Mesendoderm (in vitro differentiated cells): ENCODE measurements around the gene OR6J1.

ENCODE experiments used
- DNase-seq: peaks from one replicate; pipeline ENCODE4 v3.0.0; 2013
- H2AK5ac ChIP-seq: 2 replicates; pipeline ENCODE4 v1.6.1; 2013; ENCODE audit warnings: low read length, inconsistent platforms
- H2BK120ac ChIP-seq: 2 replicates; pipeline ENCODE4 v1.6.1; 2013; ENCODE audit warnings: low read depth, mild to moderate bottlenecking, low read length, moderate library complexity, mixed read lengths
- H2BK15ac ChIP-seq: replicated peaks from 2 replicates; pipeline ENCODE4 v1.6.1; 2013; ENCODE audit warnings: low read depth, mild to moderate bottlenecking, moderate library complexity
- H2BK5ac ChIP-seq: 2 replicates; pipeline ENCODE4 v1.6.1; 2013; ENCODE audit warnings: low read length, inconsistent platforms
- H3K18ac ChIP-seq: 2 replicates; pipeline ENCODE4 v1.6.1; 2013; ENCODE audit warnings: mild to moderate bottlenecking, low read length, mixed read lengths
- H3K23ac ChIP-seq: one replicate; pipeline ENCODE4 v1.6.1; 2013; ENCODE audit warnings: low read length
- H3K27ac ChIP-seq: 2 replicates; pipeline ENCODE4 v1.5.1; 2013; ENCODE audit warnings: low read depth, mild to moderate bottlenecking, inconsistent platforms, low read length, moderate library complexity
- H3K27me3 ChIP-seq: 2 replicates; pipeline ENCODE4 v1.6.1; 2013; ENCODE audit warnings: low read length, control low read depth, mild to moderate bottlenecking, inconsistent platforms; ENCODE audit not compliant: insufficient read depth, poor library complexity
- H3K36me3 ChIP-seq: 2 replicates; pipeline ENCODE4 v1.6.1; 2013; ENCODE audit warnings: low read length, inconsistent platforms; ENCODE audit not compliant: control insufficient read depth, insufficient read depth
- H3K4ac ChIP-seq: one replicate; pipeline ENCODE4 v1.6.1; 2013; ENCODE audit warnings: low read depth, mild to moderate bottlenecking, low read length, moderate library complexity
- H3K4me1 ChIP-seq: 2 replicates; pipeline ENCODE4 v1.6.1; 2013; ENCODE audit warnings: low read depth, low read length, inconsistent platforms; ENCODE audit not compliant: control insufficient read depth
- H3K4me2 ChIP-seq: 2 replicates; pipeline ENCODE4 v1.6.1; 2013; ENCODE audit warnings: low read length
- H3K4me3 ChIP-seq: 2 replicates; pipeline ENCODE4 v1.5.1; 2013; ENCODE audit warnings: mild to moderate bottlenecking, low read length
- H3K56ac ChIP-seq: one replicate; pipeline ENCODE4 v1.6.1; 2013; ENCODE audit warnings: low read length
- H3K79me1 ChIP-seq: 2 replicates; pipeline ENCODE4 v1.6.1; 2013; ENCODE audit warnings: low read length, inconsistent platforms
- H3K79me2 ChIP-seq: 2 replicates; pipeline ENCODE4 v1.6.1; 2013; ENCODE audit warnings: mild to moderate bottlenecking, low read length; ENCODE audit not compliant: control insufficient read depth, insufficient read depth
- H3K9ac ChIP-seq: 2 replicates; pipeline ENCODE4 v1.6.1; 2013; ENCODE audit warnings: low read length, inconsistent platforms
- H4K5ac ChIP-seq: one replicate; pipeline ENCODE4 v1.6.1; 2013; ENCODE audit warnings: low read length
- H4K8ac ChIP-seq: one replicate; pipeline ENCODE4 v1.6.1; 2013; ENCODE audit warnings: low read depth, mild to moderate bottlenecking, control low read depth, low read length, moderate library complexity
- WGBS: extraction: QIAGEN DNeasy Blood & Tissue Kit; methylation state at CpG from one replicate; pipeline ENCODE4 v1.1.7; 2013; ENCODE audit warnings: low lambda C conversion rate, missing lambda C conversion rate; ENCODE audit not compliant: insufficient coverage; ENCODE audit errors: extremely low coverage; 5-methylcytosine and 5-hydroxymethylcytosine counted together

Gene OR6J1

DNA sequence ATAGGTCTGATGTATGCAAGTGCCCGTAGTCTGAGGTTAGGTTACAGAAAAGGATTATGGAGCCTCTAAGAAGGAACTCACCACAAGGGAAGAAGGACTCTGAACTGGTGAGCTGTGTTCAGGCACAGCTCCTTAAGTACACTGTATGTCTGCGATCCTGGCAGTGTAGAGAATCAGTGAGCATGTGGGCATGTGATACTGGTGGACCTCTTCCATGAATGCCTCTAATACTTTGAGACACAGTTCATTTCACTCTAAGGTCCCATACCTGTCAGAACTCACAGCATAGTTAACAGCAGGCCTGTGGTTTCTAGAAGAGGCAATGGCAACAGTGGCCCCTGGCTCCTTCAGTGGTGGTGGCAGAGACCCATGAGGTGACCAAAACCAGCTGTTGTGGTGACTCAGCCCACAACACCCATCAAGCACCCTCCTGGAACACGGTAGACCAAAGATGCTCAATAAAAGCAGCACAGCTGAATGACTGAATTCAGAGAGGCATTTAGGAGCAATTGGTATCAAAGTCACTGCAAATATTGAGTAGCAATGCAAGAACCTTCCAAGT, 6.9 kb upstream of the OR6J1 start:
- H3K79me2 ChIP-seq, result no peaks in the 10 kb centered on the region
- H3K23ac ChIP-seq, result no peak overlapping the region
- H3K4me3 ChIP-seq, result no peak overlapping the region
- no peak overlapping the region for H4K8ac ChIP-seq
- no peak overlapping the region for H2AK5ac ChIP-seq
- DNase-seq, result peak; percentile 79
- H2BK15ac ChIP-seq, result no peak overlapping the region
- H3K9ac ChIP-seq, result no peak overlapping the region
- no peak overlapping the region for H3K4me2 ChIP-seq
- no CpG with 5 or more reads among the region's 3 CpGs for WGBS
- no peak overlapping the region for H3K27ac ChIP-seq
- H2BK5ac ChIP-seq, result peak overlapping the region; percentile 9
- H3K56ac ChIP-seq, result no peak overlapping the region
- H3K27me3 ChIP-seq, result no peaks in the 10 kb centered on the region
- no peaks in the 10 kb centered on the region for H3K79me1 ChIP-seq
- no peaks in the 10 kb centered on the region for H3K4me1 ChIP-seq
- no peak overlapping the region for H3K18ac ChIP-seq
- H2BK120ac ChIP-seq, result no peak overlapping the region
- H3K36me3 ChIP-seq, result no peaks in the 10 kb centered on the region
- H3K4ac ChIP-seq, result no peak overlapping the region
- H4K5ac ChIP-seq, result no peak overlapping the region

DNA sequence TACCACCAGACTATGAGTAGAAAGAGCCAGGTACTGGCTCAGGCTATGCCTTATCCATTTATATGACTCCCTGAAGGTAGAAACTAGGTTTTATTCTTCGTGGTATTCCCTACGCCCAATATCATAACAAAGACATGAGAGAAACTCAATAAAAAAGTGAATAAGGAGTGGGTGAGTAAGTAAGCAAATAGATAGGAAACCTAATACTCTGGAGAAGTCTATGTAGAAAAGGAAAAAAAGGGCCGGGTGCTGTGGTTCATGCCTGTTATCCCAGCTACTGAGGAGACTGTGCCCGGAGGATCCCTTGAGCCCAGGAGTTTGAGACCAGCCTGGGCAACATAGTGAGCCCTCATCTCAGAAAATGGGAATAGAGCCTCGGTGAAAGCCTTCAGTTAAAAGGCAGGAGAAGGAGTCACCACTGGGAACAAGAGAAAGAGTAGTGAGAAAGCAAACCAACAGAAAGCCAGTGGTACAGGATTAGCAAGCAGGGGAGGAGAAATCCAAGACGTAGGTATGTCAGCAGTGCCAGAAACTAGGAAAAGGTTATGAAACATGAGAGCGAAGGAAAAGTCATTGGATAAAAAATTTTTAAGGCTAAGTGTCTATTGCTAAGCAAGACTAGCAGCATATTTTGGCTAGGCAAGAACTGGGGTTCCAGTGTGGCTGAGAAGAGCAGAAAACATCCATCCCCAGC, 6.0 kb upstream of the OR6J1 start:
- Histone ChIP-seq H3K4me1 (no peaks in the 10 kb centered on the region), H3K4ac (no peak overlapping the region), H3K18ac (no peak overlapping the region), H2AK5ac (no peak overlapping the region), H3K36me3 (no peaks in the 10 kb centered on the region), H4K5ac (no peak overlapping the region), H3K27me3 (no peaks in the 10 kb centered on the region), H3K79me2 (no peaks in the 10 kb centered on the region), H3K27ac (no peak overlapping the region), H3K56ac (no peak overlapping the region), H2BK15ac (no peak overlapping the region), H3K4me2 (no peak overlapping the region), H3K4me3 (no peak overlapping the region), H3K9ac (no peak overlapping the region), H4K8ac (no peak overlapping the region), H3K23ac (no peak overlapping the region), H2BK5ac (no peak overlapping the region), H3K79me1 (no peaks in the 10 kb centered on the region), H2BK120ac (no peak overlapping the region)
- no peak for DNase-seq
- WGBS, result no CpG with 5 or more reads among the region's 7 CpGs

DNA sequence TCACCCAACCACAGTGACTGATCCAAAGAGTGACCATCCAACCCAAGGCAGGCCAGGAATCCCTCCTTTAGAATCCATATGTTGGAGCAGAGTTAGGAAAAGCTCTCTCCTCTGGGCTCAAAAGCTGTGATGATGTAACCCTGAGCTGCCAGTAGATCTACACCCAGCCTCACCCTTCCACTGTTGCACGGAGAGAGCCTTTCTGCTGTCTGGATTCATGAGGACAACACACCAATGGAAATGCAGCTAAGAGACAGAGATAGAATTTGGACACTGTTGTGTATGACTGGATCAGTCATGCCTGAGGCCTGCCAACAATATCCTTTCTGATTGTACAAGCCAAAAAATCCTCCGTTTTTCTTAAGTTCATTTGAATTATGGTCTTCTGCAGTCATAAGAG, 4.4 kb upstream of the OR6J1 start:
- H3K4me3 ChIP-seq, result no peak overlapping the region

GRCh38 chr14:22646570-22647254, 2.6 kb upstream of the OR6J1 start:
- H2BK15ac ChIP-seq, result no peak overlapping the region
- no peaks in the 10 kb centered on the region for H3K36me3 ChIP-seq
- H3K18ac ChIP-seq, result no peak overlapping the region
- no peak for DNase-seq
- WGBS, result no CpG with 5 or more reads among the region's 4 CpGs
- no peak overlapping the region for H3K23ac ChIP-seq
- H3K79me2 ChIP-seq, result no peaks in the 10 kb centered on the region
- no peaks in the 10 kb centered on the region for H3K4me1 ChIP-seq
- H2BK5ac ChIP-seq, result no peak overlapping the region
- no peaks in the 10 kb centered on the region for H3K27me3 ChIP-seq
- no peak overlapping the region for H2AK5ac ChIP-seq
- no peak overlapping the region for H3K4ac ChIP-seq
- no peak overlapping the region for H3K4me2 ChIP-seq
- H2BK120ac ChIP-seq, result no peak overlapping the region
- H4K8ac ChIP-seq, result no peak overlapping the region
- no peak overlapping the region for H4K5ac ChIP-seq
- H3K4me3 ChIP-seq, result no peak overlapping the region
- no peak overlapping the region for H3K9ac ChIP-seq
- H3K56ac ChIP-seq, result no peak overlapping the region
- no peaks in the 10 kb centered on the region for H3K79me1 ChIP-seq
- no peak overlapping the region for H3K27ac ChIP-seq

More for the DNA sequence above, 4.4 kb upstream of the OR6J1 start:
- Histone ChIP-seq H2AK5ac (no peak overlapping the region), H3K23ac (no peak overlapping the region), H2BK5ac (no peak overlapping the region), H3K4me2 (no peak overlapping the region), H3K56ac (no peak overlapping the region), H3K4me1 (no peaks in the 10 kb centered on the region), H3K4ac (no peak overlapping the region), H3K79me2 (no peaks in the 10 kb centered on the region), H4K5ac (no peak overlapping the region), H2BK120ac (no peak overlapping the region), H2BK15ac (no peak overlapping the region), H3K79me1 (no peaks in the 10 kb centered on the region), H3K27me3 (no peaks in the 10 kb centered on the region), H3K18ac (no peak overlapping the region), H3K27ac (no peak overlapping the region), H3K9ac (no peak overlapping the region), H4K8ac (no peak overlapping the region), H3K36me3 (no peaks in the 10 kb centered on the region)
- no peak for DNase-seq
- whole genome bisulfite sequencing, result no CpG with 5 or more reads among the region's 2 CpGs

DNA sequence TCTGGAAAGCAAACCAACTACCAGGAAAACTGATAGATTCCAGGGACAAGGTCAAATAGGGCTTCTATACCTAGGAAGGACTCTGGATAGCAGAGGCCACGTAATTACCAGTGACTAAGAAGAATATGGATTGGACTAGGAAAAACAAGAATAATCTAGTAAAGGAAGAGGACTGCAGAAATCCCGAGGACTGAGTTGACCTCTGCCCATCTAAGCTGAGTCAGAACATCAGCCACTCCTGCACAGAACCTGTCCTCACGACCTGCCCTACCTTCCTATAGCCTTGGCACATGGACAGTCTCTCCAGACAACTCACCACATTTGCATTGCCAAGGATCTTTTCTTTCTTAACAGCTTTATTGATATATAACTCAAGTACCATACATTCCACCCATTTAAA, 2.3 kb downstream of the OR6J1 start:
- no peaks in the 10 kb centered on the region for H3K36me3 ChIP-seq
- no peak overlapping the region for H3K56ac ChIP-seq
- no peak overlapping the region for H3K9ac ChIP-seq
- no peak overlapping the region for H3K23ac ChIP-seq
- no peak overlapping the region for H4K8ac ChIP-seq
- H4K5ac ChIP-seq, result no peak overlapping the region
- no peaks in the 10 kb centered on the region for H3K4me1 ChIP-seq
- H2BK15ac ChIP-seq, result no peak overlapping the region
- DNase-seq, result no peak
- WGBS, result no CpG with 5 or more reads among the region's 3 CpGs
- H3K4me3 ChIP-seq, result no peak overlapping the region
- no peak overlapping the region for H3K4ac ChIP-seq
- H2AK5ac ChIP-seq, result no peak overlapping the region
- no peak overlapping the region for H2BK120ac ChIP-seq
- no peak overlapping the region for H3K18ac ChIP-seq
- no peak overlapping the region for H3K4me2 ChIP-seq
- H3K27ac ChIP-seq, result no peak overlapping the region
- H2BK5ac ChIP-seq, result no peak overlapping the region
- no peaks in the 10 kb centered on the region for H3K79me2 ChIP-seq
- no peaks in the 10 kb centered on the region for H3K27me3 ChIP-seq
- H3K79me1 ChIP-seq, result no peaks in the 10 kb centered on the region
